Vagina (tissue), 2 donors: ENCODE data around the gene USH2A. TPM values are rescaled to one million over a fixed set of nuclear protein-coding genes. Genes with fewer than 3 reads are reported as not detected.

Experiments
- DNase-seq, 2 donors: peaks; one replicate each; pipeline ENCODE4 v3.0.0-alpha.2; 2017; ENCODE audit errors: extremely low spot score in 2 of 2
- H3K27ac ChIP-seq: fragments of 200-600 bp; sonication (generic); one replicate; pipeline ENCODE4 v1.5.1; 2019
- H3K27me3 ChIP-seq: fragments of 200-600 bp; sonication (generic); one replicate; pipeline ENCODE4 v1.5.1; 2019
- H3K36me3 ChIP-seq, 2 donors: fragments of 200-600 bp; sonication (generic); one replicate each; pipeline ENCODE4 v1.5.1; 2017 to 2019
- H3K4me1 ChIP-seq: fragments of 200-600 bp; sonication (generic); one replicate; pipeline ENCODE4 v1.5.1; 2019
- H3K4me3 ChIP-seq, 2 donors: fragments of 200-600 bp; sonication (generic); 1 replicate in 1 of 2; 2 replicates in 1 of 2; pipeline ENCODE4 v1.5.1; 2016 to 2019
- H3K9me3 ChIP-seq: fragments of 200-600 bp; sonication (generic); one replicate; pipeline ENCODE4 v1.5.1; 2019
- POLR2A ChIP-seq, 2 donors: fragments of 450-650 bp; IDR thresholded peaks; one replicate each; pipeline ENCODE4 v1.6.1; 2017; ENCODE audit warnings: antibody characterized with exemption in 2 of 2, mild to moderate bottlenecking in 2 of 2, moderate library complexity in 2 of 2
- POLR2AphosphoS5 ChIP-seq, 2 donors: sonication (generic); formaldehyde crosslinking; IDR thresholded peaks; one replicate each; pipeline ENCODE4 v1.9.0; 2017; ENCODE audit warnings: antibody characterized with exemption in 2 of 2, mild to moderate bottlenecking in 2 of 2, low read depth in 1 of 2; ENCODE audit not compliant: insufficient read depth in 1 of 2
- intact Hi-C: fragments of 100-400 bp; cut with DNase I; formaldehyde crosslinking; loops from one replicate; pipeline ENCODE4 v1.15.1; 2023
- total RNA-seq: library from RNA; depleted of rRNA; stranded (reverse); fragments of >200 nt; gene quantifications from one replicate; pipeline ENCODE4 v1.2.3, GENCODE V29; 2016
- TF ChIP-seq, protein P1 (sequence below), 3 experiments: fragments of 450-650 bp in 2 of 3; fragments of 200-600 bp in 1 of 3; sonication (generic) in 1 of 3; IDR thresholded peaks; one replicate each; pipeline ENCODE4 v1.5.1; 2017 to 2019; ENCODE audit warnings: antibody characterized with exemption in 3 of 3, mild to moderate bottlenecking in 2 of 3, moderate library complexity in 2 of 3

Gene USH2A
- total RNA-seq, 1 donor from 2014 or later = under 0.01 TPM

GRCh38 chr1:216285052-216285451, 138.2 kb downstream of the USH2A start:
- Histone ChIP-seq H3K27ac (no peak overlapping the region), H3K4me1 (no peaks in the 10 kb centered on the region), H3K36me3 (no peaks in the 10 kb centered on the region), H3K27me3 (no peaks in the 10 kb centered on the region), H3K4me3 (no peak overlapping the region), H3K9me3 (no peaks in the 10 kb centered on the region)
- no peak for DNase-seq
- intact Hi-C loops = no loop called here
- TF ChIP-seq POLR2AphosphoS5 (IDR thresholded peaks at IDR 0.05; ENCODE audit: insufficient read depth in 1 of 2, low read depth in 1 of 2) (no peak), POLR2A (IDR thresholded peaks at IDR 0.05) (no peak)
- TF ChIP-seq, protein P1, sequence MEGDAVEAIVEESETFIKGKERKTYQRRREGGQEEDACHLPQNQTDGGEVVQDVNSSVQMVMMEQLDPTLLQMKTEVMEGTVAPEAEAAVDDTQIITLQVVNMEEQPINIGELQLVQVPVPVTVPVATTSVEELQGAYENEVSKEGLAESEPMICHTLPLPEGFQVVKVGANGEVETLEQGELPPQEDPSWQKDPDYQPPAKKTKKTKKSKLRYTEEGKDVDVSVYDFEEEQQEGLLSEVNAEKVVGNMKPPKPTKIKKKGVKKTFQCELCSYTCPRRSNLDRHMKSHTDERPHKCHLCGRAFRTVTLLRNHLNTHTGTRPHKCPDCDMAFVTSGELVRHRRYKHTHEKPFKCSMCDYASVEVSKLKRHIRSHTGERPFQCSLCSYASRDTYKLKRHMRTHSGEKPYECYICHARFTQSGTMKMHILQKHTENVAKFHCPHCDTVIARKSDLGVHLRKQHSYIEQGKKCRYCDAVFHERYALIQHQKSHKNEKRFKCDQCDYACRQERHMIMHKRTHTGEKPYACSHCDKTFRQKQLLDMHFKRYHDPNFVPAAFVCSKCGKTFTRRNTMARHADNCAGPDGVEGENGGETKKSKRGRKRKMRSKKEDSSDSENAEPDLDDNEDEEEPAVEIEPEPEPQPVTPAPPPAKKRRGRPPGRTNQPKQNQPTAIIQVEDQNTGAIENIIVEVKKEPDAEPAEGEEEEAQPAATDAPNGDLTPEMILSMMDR (IDR thresholded peaks at IDR 0.05) = no peak

DNA sequence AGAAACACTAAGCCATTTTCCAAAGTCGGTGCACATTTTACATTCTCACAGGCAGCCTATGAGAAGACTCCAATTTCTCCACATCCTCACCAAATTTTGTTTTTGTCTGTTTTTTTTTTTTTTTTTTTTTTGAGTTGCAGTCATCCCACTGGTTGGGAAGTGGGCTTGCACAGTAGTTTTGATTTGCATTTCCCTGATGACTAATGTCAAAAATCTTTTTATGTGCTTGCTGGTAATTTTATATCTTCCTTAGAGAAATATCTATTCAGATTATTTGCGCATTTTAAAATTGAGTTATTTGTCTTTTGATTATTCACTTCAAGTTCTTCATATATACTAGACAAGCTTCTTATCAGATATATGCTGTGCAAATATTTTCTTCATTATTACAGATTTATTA, 141.5 kb downstream of the USH2A start:
- TF ChIP-seq, protein P1 (IDR thresholded peaks at IDR 0.05) = no peak
- no peak for TF ChIP-seq POLR2A (IDR thresholded peaks at IDR 0.05)
- TF ChIP-seq POLR2AphosphoS5 (IDR thresholded peaks at IDR 0.05; ENCODE audit: insufficient read depth in 1 of 2, low read depth in 1 of 2) = no peak
- no peak overlapping the region for H3K4me3 ChIP-seq
- intact Hi-C loops = no loop called here
- H3K27me3 ChIP-seq = no peaks in the 10 kb centered on the region
- no peak overlapping the region for H3K27ac ChIP-seq
- H3K36me3 ChIP-seq = no peaks in the 10 kb centered on the region
- no peaks in the 10 kb centered on the region for H3K9me3 ChIP-seq
- no peak for DNase-seq
- no peaks in the 10 kb centered on the region for H3K4me1 ChIP-seq

DNA sequence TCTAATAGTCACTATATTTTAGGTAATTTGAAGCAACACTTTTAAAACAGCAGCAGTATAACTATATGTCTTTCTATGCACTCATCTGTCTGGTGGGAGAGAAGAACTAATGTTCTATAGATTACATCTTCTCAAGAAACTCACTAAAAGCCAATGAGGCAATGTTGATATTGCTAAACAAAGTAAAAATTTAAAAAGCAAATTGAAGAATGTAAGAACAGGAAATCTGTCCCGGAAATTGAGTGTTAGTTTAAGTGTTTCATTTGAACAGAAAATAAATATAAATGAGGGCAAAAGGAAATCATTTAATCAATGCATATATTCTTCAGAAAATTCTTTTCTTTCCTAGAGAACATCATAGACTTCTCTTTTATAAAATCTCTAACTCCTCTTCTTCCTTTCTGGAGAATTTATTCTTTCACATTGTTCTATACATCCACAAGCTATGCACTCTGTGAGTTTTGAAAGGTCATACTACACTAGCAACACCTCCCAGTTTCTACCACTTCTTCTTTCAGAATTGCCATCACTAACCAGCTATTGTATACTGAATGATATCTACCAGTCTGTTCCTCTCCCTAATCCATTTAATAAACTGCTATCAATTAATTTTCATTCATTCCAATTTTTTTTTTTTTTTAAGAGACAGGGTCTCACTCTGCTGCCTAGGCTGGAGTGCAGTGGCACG, 153.0 kb downstream of the USH2A start:
- TF ChIP-seq, protein P1 (IDR thresholded peaks at IDR 0.05) = no peak
- TF ChIP-seq POLR2AphosphoS5 (IDR thresholded peaks at IDR 0.05; ENCODE audit: insufficient read depth in 1 of 2, low read depth in 1 of 2) (no peak), POLR2A (IDR thresholded peaks at IDR 0.05) (no peak)
- intact Hi-C loops = no loop called here
- H3K4me3 ChIP-seq = no peak overlapping the region
- H3K27ac ChIP-seq = no peak overlapping the region
- DNase-seq = no peak
- H3K36me3 ChIP-seq = no peaks in the 10 kb centered on the region
- no peaks in the 10 kb centered on the region for H3K9me3 ChIP-seq
- no peaks in the 10 kb centered on the region for H3K4me1 ChIP-seq
- H3K27me3 ChIP-seq = no peaks in the 10 kb centered on the region

- TF ChIP-seq, protein P1 (IDR thresholded peaks at IDR 0.05) = no peak
- no peak for TF ChIP-seq POLR2AphosphoS5 (IDR thresholded peaks at IDR 0.05; ENCODE audit: insufficient read depth in 1 of 2, low read depth in 1 of 2)
- no peak for TF ChIP-seq POLR2A (IDR thresholded peaks at IDR 0.05)
- Histone ChIP-seq H3K27me3 (no peaks in the 10 kb centered on the region), H3K27ac (no peak overlapping the region), H3K36me3 (no peaks in the 10 kb centered on the region), H3K9me3 (no peaks in the 10 kb centered on the region), H3K4me1 (no peaks in the 10 kb centered on the region), H3K4me3 (no peak overlapping the region)
- DNase-seq = no peak
- intact Hi-C loops = no loop called here
These were observed 161.6 kb downstream of the USH2A start for GRCh38 chr1:216261631-216262030.

- Histone ChIP-seq H3K27me3 (no peaks in the 10 kb centered on the region), H3K36me3 (no peaks in the 10 kb centered on the region), H3K9me3 (no peaks in the 10 kb centered on the region), H3K27ac (no peak overlapping the region), H3K4me1 (no peaks in the 10 kb centered on the region), H3K4me3 (no peak overlapping the region)
- intact Hi-C loops = no loop called here
- DNase-seq = no peak
- TF ChIP-seq POLR2AphosphoS5 (IDR thresholded peaks at IDR 0.05; ENCODE audit: insufficient read depth in 1 of 2, low read depth in 1 of 2) (no peak), POLR2A (IDR thresholded peaks at IDR 0.05) (no peak)
These were observed 164.4 kb downstream of the USH2A start for GRCh38 chr1:216258856-216259255.
